WI38 (cell line): ENCODE results near the gene SALL3.

ENCODE experiments used
- H3K4me3 ChIP-seq: 2 replicates; pipeline ENCODE4 v1.5.1; 2011; ENCODE audit warnings: low read depth, mild to moderate bottlenecking, control low read depth, low read length
- CTCF ChIP-seq: IDR thresholded peaks from 2 replicates; pipeline ENCODE4 v1.5.1; 2012; ENCODE audit warnings: low read depth, mild to moderate bottlenecking, control low read depth, low read length

The SALL3 gene

GRCh38 chr18:79008356-79008940, 28.8 kb downstream of the SALL3 start:
- no peak for TF ChIP-seq CTCF
- no peak overlapping the region for H3K4me3 ChIP-seq

GRCh38 chr18:79010802-79011201, 31.2 kb downstream of the SALL3 start:
- no peak overlapping the region for H3K4me3 ChIP-seq

GRCh38 chr18:79011300-79011870, 31.8 kb downstream of the SALL3 start:
- no peak for TF ChIP-seq CTCF
- no peak overlapping the region for H3K4me3 ChIP-seq

More at GRCh38 chr18:79010802-79011201, 31.2 kb downstream of the SALL3 start:
- TF ChIP-seq CTCF, result no peak

GRCh38 chr18:79013869-79014268, 34.3 kb downstream of the SALL3 start:
- H3K4me3 ChIP-seq, result no peak overlapping the region
- TF ChIP-seq CTCF, result no peak

- no peak for TF ChIP-seq CTCF
- no peak overlapping the region for H3K4me3 ChIP-seq
These were observed 39.3 kb downstream of the SALL3 start for GRCh38 chr18:79018911-79019310.

- no peak overlapping the region for H3K4me3 ChIP-seq
- no peak for TF ChIP-seq CTCF
These were observed 40.3 kb downstream of the SALL3 start for GRCh38 chr18:79019881-79020280.

GRCh38 chr18:79022603-79023002, 43.0 kb downstream of the SALL3 start:
- H3K4me3 ChIP-seq, result no peak overlapping the region
- TF ChIP-seq CTCF, result no peak
